ENCODE data around the gene SPATC1L.

SPATC1L gene

DNA sequence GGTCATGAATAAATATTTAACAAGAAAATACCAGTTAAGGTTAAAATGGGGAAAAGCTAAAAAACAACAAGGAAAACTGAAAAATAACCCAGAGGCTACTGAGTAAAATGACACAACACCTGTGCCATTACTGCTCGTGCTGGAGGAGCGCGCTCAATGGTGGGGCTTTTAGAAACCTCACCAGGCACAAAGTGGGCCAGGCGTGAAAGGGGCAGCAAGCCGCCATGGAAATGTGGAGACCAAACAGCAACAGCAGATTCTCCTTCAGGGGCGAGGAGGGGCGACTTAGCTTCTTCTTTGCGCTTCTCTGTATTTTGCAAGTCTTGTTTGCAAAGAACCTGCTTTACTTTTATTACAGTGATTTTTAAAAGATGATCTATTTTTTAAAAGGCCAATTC is 18.9 kb upstream of the SPATC1L start:
- TF ChIP-seq TAF1 (IDR thresholded peaks at IDR 0.05; ENCODE audit: borderline replicate concordance, insufficient read depth, low read length): no peak
- TF ChIP-seq, protein P1, sequence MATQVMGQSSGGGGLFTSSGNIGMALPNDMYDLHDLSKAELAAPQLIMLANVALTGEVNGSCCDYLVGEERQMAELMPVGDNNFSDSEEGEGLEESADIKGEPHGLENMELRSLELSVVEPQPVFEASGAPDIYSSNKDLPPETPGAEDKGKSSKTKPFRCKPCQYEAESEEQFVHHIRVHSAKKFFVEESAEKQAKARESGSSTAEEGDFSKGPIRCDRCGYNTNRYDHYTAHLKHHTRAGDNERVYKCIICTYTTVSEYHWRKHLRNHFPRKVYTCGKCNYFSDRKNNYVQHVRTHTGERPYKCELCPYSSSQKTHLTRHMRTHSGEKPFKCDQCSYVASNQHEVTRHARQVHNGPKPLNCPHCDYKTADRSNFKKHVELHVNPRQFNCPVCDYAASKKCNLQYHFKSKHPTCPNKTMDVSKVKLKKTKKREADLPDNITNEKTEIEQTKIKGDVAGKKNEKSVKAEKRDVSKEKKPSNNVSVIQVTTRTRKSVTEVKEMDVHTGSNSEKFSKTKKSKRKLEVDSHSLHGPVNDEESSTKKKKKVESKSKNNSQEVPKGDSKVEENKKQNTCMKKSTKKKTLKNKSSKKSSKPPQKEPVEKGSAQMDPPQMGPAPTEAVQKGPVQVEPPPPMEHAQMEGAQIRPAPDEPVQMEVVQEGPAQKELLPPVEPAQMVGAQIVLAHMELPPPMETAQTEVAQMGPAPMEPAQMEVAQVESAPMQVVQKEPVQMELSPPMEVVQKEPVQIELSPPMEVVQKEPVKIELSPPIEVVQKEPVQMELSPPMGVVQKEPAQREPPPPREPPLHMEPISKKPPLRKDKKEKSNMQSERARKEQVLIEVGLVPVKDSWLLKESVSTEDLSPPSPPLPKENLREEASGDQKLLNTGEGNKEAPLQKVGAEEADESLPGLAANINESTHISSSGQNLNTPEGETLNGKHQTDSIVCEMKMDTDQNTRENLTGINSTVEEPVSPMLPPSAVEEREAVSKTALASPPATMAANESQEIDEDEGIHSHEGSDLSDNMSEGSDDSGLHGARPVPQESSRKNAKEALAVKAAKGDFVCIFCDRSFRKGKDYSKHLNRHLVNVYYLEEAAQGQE (IDR thresholded peaks at IDR 0.05; ENCODE audit: insufficient read depth in 1 of 2, low read depth in 2 of 2, low read length in 2 of 2): no peak
- TF ChIP-seq FOXP2 (optimal IDR thresholded peaks at IDR 0.05; ENCODE audit: borderline replicate concordance, extremely low read depth, extremely low read length, insufficient read depth): no peak
- no peak for TF ChIP-seq POLR2AphosphoS5 (IDR thresholded peaks at IDR 0.05; ENCODE audit: low read depth, low read length)
- TF ChIP-seq SIN3A (IDR thresholded peaks at IDR 0.05; ENCODE audit: borderline replicate concordance, insufficient read depth, low read length): no peak

DNA sequence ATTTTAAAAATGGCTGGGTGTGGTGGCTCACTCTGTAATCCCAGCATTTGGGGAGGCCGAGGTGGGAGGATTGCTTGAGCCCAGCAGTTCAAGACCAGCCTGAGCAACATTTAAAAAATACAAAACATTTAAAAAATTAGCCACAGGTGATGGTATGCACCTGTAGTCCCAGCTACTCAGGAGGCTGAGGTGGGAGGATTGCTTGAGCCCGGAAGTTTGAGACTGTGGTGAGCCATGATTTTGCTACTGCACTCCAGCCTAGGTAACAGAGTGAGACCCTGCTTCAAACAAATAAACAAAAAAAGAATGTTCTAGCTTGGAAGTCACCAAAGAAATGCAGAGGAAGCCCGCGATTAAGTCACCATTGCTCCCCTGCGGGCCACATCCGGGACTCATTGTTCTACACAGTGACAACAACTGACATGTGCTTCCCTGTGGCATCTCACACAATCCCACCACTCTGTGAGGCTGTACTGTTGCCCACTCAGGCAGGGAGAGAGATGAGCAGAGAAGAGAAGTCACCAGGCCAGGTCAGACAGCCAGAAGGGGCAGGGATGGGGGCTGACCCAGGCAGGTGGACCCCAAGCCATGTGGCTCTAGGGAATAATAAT is 18.4 kb upstream of the SPATC1L start:
- TF ChIP-seq SIN3A (IDR thresholded peaks at IDR 0.05; ENCODE audit: borderline replicate concordance, insufficient read depth, low read length) (0 out of 2 replicates have a peak, but pooled peaks have one; percentile 25), POLR2AphosphoS5 (IDR thresholded peaks at IDR 0.05; ENCODE audit: low read depth, low read length) (no peak), TAF1 (IDR thresholded peaks at IDR 0.05; ENCODE audit: borderline replicate concordance, insufficient read depth, low read length) (no peak), FOXP2 (optimal IDR thresholded peaks at IDR 0.05; ENCODE audit: borderline replicate concordance, extremely low read depth, extremely low read length, insufficient read depth) (no peak)
- TF ChIP-seq, protein P1 (IDR thresholded peaks at IDR 0.05; ENCODE audit: insufficient read depth in 1 of 2, low read depth in 2 of 2, low read length in 2 of 2): no peak

DNA sequence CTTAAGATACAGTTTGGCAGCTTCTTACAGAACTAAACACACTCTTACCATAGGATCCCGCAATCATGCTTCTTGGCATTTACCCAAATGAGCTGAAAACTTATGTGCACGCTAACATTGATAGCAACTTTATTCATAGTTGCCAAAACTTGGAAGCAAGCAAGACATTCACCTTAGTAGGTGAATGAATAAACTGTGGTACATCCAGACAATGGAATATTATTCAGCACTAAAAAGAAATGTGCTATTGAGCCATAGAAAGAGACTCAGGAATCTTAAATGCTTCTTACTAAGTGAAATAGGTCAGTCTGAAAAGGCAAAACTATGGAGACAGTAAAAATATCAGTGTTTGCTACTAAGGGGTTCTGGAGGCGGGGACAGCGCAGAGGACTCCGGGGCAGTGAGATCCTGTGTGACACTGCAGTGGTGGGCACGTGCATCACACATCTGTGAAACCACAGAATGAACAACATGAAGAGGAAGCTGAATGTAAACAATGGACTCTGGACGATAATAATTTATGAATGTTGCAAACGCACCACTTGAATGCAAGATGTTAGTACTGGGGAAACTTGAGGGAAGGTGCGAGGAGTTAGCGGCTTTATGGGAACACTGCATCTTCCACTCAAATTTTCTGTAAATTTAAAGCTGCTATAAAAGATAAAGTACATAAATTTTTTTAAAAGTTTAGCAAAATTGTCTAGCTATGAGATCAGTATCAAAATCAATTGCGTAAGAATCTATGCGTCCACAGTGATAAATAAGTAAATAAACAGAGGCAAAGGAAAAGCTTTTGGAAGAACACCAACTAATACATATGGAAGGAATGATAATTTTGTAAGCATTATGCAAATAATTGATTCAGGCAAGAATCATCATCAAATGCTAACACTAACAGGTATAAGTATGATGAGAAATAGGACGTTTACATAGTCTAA is 15.4 kb upstream of the SPATC1L start:
- no peak for TF ChIP-seq POLR2AphosphoS5 (IDR thresholded peaks at IDR 0.05; ENCODE audit: low read depth, low read length)
- TF ChIP-seq SIN3A (IDR thresholded peaks at IDR 0.05; ENCODE audit: borderline replicate concordance, insufficient read depth, low read length): no peak
- TF ChIP-seq FOXP2 (optimal IDR thresholded peaks at IDR 0.05; ENCODE audit: borderline replicate concordance, extremely low read depth, extremely low read length, insufficient read depth): no peak

DNA sequence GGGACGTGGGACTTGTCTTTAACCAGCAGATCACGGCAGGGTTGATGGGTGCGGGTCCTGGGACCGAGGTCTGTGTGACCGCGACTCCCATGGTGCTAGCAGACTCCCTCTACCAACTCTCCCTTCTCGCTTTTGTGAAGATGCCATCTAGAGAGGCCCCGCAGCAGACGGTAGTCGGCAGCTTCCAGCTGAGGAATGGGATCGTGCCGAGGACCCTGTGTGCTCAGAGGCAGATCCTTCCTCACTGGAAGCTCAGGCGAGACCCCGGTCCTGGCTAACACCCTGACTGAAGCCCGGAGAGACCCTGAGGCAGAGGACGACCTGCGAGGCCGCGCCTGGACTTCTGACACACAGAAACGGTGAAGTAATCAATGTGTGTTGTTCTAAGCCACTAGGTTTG is 12.5 kb upstream of the SPATC1L start:
- no peak for TF ChIP-seq TAF1 (IDR thresholded peaks at IDR 0.05; ENCODE audit: borderline replicate concordance, insufficient read depth, low read length)

DNA sequence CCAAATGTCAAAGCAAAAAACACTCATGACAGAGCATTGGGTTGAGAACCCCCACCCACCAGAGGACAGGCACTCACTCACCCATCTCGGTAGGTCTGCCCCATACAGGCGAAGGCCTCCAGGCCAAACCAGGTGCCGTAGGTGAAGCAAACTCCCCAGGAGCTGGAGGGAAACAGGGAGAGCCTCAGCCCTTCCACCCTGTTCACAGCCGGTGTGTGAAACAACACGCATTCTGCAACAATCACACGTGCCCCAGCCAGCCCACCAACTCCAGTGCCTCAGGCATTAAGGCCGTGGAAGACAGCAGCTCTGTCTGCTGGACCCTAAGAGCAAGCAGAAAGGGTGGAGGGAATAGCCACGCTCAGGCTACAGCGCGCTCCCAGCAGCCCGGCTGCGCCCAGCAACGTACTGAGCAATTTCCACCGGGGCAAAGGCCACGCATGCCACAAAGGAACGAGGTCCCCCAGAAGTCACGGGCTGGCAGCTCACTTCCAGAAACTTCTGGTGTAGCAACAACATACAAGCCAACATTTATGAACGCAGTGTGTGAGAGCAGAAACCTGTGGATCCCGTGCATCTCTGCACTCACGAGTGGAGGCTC is 11.4 kb upstream of the SPATC1L start:
- TF ChIP-seq, protein P1 (IDR thresholded peaks at IDR 0.05; ENCODE audit: insufficient read depth in 1 of 2, low read depth in 2 of 2, low read length in 2 of 2): no peak
